Measurements from ENCODE around the gene SEMA6B.

DNA sequence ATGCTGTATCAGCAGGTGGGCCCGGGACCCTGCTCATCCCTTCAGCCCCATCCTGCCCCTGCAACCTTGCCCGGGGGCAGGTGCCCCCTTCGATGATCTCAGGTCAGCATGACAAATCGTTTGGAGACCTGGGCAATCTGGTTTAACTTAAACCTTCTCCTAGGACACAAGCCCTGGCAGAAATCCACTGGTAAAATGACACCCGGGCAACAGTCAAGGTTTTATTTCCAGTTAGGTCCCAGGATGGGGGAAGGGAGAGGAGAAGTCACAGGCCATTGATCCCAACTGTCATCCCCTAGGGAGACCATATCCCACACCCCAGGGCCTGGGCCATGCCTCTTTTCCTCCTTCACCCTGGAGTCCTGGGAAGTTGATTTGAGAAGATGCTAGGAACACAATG, 22.7 kb downstream of the SEMA6B start:
- no peak for TF ChIP-seq POLR2A (IDR thresholded peaks at IDR 0.05; ENCODE audit: low read depth, low read length)
- TF ChIP-seq TAF1 (IDR thresholded peaks at IDR 0.05; ENCODE audit: low read depth, low read length): no peak
- TF ChIP-seq PAX5 (IDR thresholded peaks at IDR 0.05; ENCODE audit: insufficient read depth, low read length, severe bottlenecking): no peak
- no peak for TF ChIP-seq POLR2AphosphoS5 (IDR thresholded peaks at IDR 0.05; ENCODE audit: low read depth, low read length)
